Fibroblast of lung (primary cell): ENCODE results near the gene SH2D7. TPM values are rescaled to one million over a fixed set of nuclear protein-coding genes. Genes with fewer than 3 reads are reported as not detected.
A peak's percentile ranks its signal among the peaks of the same experiment; 100 is the strongest.

Source experiments
- DNase-seq, 2 donors: peaks; one replicate each; pipeline versions ENCODE4 v3.0.0 to v3.0.0-alpha.2; 2010; ENCODE audit warnings: low read depth in 2 of 2
- H2AFZ ChIP-seq: 2 replicates; pipeline ENCODE4 v1.5.1; 2012; ENCODE audit warnings: low read length, control low read depth, inconsistent platforms
- H3K27ac ChIP-seq: 2 replicates; pipeline ENCODE4 v1.5.1; 2011; ENCODE audit warnings: low read length, control low read depth; ENCODE audit not compliant: insufficient read depth
- H3K27me3 ChIP-seq: 2 replicates; pipeline ENCODE4 v1.5.1; 2011; ENCODE audit warnings: mild to moderate bottlenecking, low read length; ENCODE audit not compliant: control insufficient read depth, insufficient read depth
- H3K36me3 ChIP-seq: 2 replicates; pipeline ENCODE4 v1.5.1; 2011; ENCODE audit warnings: low read length; ENCODE audit not compliant: control insufficient read depth, insufficient read depth
- H3K4me1 ChIP-seq: 2 replicates; pipeline ENCODE4 v1.5.1; 2011; ENCODE audit warnings: low read length; ENCODE audit not compliant: control insufficient read depth, insufficient read depth; ENCODE audit errors: extremely low read depth
- H3K4me2 ChIP-seq: 2 replicates; pipeline ENCODE4 v1.5.1; 2011; ENCODE audit warnings: low read length, control low read depth; ENCODE audit not compliant: insufficient read depth; ENCODE audit errors: extremely low read depth
- H3K4me3 ChIP-seq, 4 experiments: fragments of 200-600 bp in 1 of 4; sonication (generic) in 1 of 4; replicated peaks in 1 of 4; 2 replicates each; pipeline ENCODE4 v1.5.1; 2011 to 2016; ENCODE audit warnings: low read length in 4 of 4, low read depth in 3 of 4, mild to moderate bottlenecking in 3 of 4, control low read depth in 2 of 4, inconsistent platforms in 1 of 4, mixed read lengths in 1 of 4; ENCODE audit not compliant: insufficient read depth in 1 of 4; ENCODE audit errors: control extremely low read depth in 1 of 4
- H3K79me2 ChIP-seq: 2 replicates; pipeline ENCODE4 v1.5.1; 2012; ENCODE audit warnings: mild to moderate bottlenecking, low read length, inconsistent platforms; ENCODE audit not compliant: control insufficient read depth, insufficient read depth
- H3K9ac ChIP-seq: 2 replicates; pipeline ENCODE4 v1.5.1; 2011; ENCODE audit warnings: mild to moderate bottlenecking, low read length, control low read depth; ENCODE audit not compliant: insufficient read depth
- H3K9me3 ChIP-seq: 2 replicates; pipeline ENCODE4 v1.5.1; 2012; ENCODE audit warnings: low read depth, low read length; ENCODE audit not compliant: control insufficient read depth, insufficient read depth
- H4K20me1 ChIP-seq: 2 replicates; pipeline ENCODE4 v1.5.1; 2011; ENCODE audit warnings: low read length; ENCODE audit not compliant: control insufficient read depth, insufficient read depth; ENCODE audit errors: extremely low read depth
- CTCF ChIP-seq, 2 donors: IDR thresholded peaks in 1 of 2; conservative IDR thresholded peaks in 1 of 2; 1 replicate in 1 of 2; 2 replicates in 1 of 2; pipeline ENCODE4 v1.5.1; 2011 to 2012; ENCODE audit warnings: low read length in 2 of 2, control low read depth in 1 of 2, inconsistent platforms in 1 of 2, low read depth in 1 of 2, mild to moderate bottlenecking in 1 of 2
- EZH2 ChIP-seq: IDR thresholded peaks from 2 replicates; pipeline ENCODE4 v1.5.1; 2012; ENCODE audit warnings: low read length, control low read depth, mild to moderate bottlenecking; ENCODE audit errors: missing control alignments
- polyA plus RNA-seq, 2 donors: library from polyadenylated mRNA; depleted of rRNA in 1 of 2; stranded (reverse) in 1 of 2; unstranded in 1 of 2; fragments of >200 nt; gene quantifications; 2 replicates each; pipeline ENCODE4 v1.2.1, GENCODE V29; 2011 to 2012; ENCODE audit warnings: missing spikeins in 1 of 2
- total RNA-seq: library from RNA; depleted of rRNA; stranded (reverse); fragments of >200 nt; gene quantifications from 2 replicates; pipeline ENCODE4 v1.2.1, GENCODE V29; 2014

The SH2D7 gene
- total and polyA plus RNA-seq, 2 donors (not counting 1 experiment from before 2014, with no cell fraction given) = 0.03 TPM; not detected in 1

DNA sequence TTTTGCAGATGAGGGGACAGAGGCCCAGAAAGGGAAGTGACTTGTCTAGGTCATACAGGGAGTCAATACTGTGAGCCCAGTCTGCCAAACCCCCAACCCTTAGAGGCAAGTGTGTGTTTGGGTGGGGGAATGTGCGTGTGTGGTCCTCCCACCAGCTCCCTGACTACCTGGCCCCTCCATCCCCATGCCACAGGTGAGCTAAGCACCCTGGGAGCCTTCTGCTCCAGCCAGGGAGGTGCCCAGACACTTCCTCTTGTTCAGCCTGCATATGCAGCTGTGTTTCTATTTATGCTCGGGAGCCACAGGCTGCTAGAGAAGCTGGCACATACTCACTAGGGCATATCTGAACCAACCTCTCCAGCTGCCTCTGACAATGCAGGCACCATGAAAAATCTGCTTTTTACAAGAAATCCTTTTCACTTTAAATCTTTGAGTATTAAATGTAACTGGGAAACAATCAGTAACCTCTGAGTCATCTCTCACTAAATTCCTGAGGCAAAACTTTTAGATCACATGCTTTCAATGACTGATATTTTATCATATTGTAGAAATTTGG lies 35.6 kb upstream of the SH2D7 start:
- Histone ChIP-seq H2AFZ (no peak overlapping the region), H3K4me3 (no peak overlapping the region), H3K9ac (peak overlapping the region; percentile 36), H3K4me2 (peak overlapping the region; percentile 28), H3K9me3 (no peaks in the 10 kb centered on the region), H4K20me1 (no peaks in the 10 kb centered on the region), H3K36me3 (peaks cover 6% of the 10 kb centered on the region), H3K27me3 (no peaks in the 10 kb centered on the region), H3K4me1 (peaks cover 24% of the 10 kb centered on the region), H3K27ac (peak overlapping the region; percentile 79), H3K79me2 (peaks cover 52% of the 10 kb centered on the region)
- no peak for TF ChIP-seq EZH2
- TF ChIP-seq CTCF (conservative IDR thresholded peaks at IDR 0.05 in 1 of 2, IDR thresholded peaks at IDR 0.05 in 1 of 2; ENCODE audit: low read depth in 1 of 2, low read length in 2 of 2) = no peak
- DNase-seq = peak; percentile 41 to 54

GRCh38 chr15:78057803-78058202 lies 34.6 kb upstream of the SH2D7 start:
- H3K27ac ChIP-seq = peak overlapping the region; percentile 5
- H2AFZ ChIP-seq = no peak overlapping the region
- no peaks in the 10 kb centered on the region for H3K27me3 ChIP-seq
- H3K79me2 ChIP-seq = peaks cover 59% of the 10 kb centered on the region
- no peak for DNase-seq
- no peak overlapping the region for H3K9ac ChIP-seq
- H3K4me1 ChIP-seq = peaks cover 26% of the 10 kb centered on the region
- H3K9me3 ChIP-seq = no peaks in the 10 kb centered on the region
- peaks cover 5% of the 10 kb centered on the region for H3K36me3 ChIP-seq
- no peak overlapping the region for H3K4me3 ChIP-seq
- H4K20me1 ChIP-seq = no peaks in the 10 kb centered on the region
- H3K4me2 ChIP-seq = no peak overlapping the region
- TF ChIP-seq CTCF (conservative IDR thresholded peaks at IDR 0.05 in 1 of 2, IDR thresholded peaks at IDR 0.05 in 1 of 2; ENCODE audit: low read depth in 1 of 2, low read length in 2 of 2) = no peak
- no peak for TF ChIP-seq EZH2

DNA sequence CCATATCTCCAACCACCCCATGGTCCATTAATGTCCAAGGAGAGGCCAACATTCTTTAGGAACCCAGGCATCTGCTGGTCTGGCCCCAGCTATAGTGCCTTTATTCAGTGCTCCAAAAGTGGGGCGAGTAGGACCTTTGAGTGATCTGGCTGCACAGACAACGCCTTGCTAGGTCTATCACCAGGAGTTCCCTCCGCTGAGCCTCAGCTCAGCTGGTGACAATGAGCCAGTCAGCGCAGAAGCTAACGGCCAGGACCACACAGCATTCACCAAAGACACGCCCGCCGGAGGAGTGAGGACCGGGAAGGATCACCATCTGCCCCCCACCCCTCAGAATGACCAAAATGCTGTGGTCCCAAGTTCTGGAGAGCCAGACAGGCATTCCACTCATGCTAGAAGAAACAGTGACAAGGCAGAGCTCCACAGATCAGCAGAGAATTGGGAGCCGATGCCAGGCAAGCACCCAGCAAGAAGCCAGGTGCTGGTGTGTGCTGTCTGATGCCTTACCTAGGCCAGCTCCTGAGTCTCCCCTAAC lies 33.9 kb upstream of the SH2D7 start:
- no peaks in the 10 kb centered on the region for H3K27me3 ChIP-seq
- peaks cover 66% of the 10 kb centered on the region for H3K79me2 ChIP-seq
- peaks cover 30% of the 10 kb centered on the region for H3K4me1 ChIP-seq
- no peaks in the 10 kb centered on the region for H4K20me1 ChIP-seq
- no peak for DNase-seq
- H3K4me3 ChIP-seq = no peak overlapping the region
- H3K9ac ChIP-seq = no peak overlapping the region
- no peak for TF ChIP-seq EZH2
- TF ChIP-seq CTCF (conservative IDR thresholded peaks at IDR 0.05 in 1 of 2, IDR thresholded peaks at IDR 0.05 in 1 of 2; ENCODE audit: low read depth in 1 of 2, low read length in 2 of 2) = no peak
- no peaks in the 10 kb centered on the region for H3K9me3 ChIP-seq
- H2AFZ ChIP-seq = no peak overlapping the region
- H3K36me3 ChIP-seq = peaks cover under 1% of the 10 kb centered on the region
- H3K27ac ChIP-seq = no peak overlapping the region
- no peak overlapping the region for H3K4me2 ChIP-seq
